IMR-90 (cell line): ENCODE results near the gene TRAK2. TPM values are rescaled to one million over a fixed set of nuclear protein-coding genes. Genes with fewer than 3 reads are reported as not detected.

ENCODE experiments used
- ATAC-seq: fragments of 200-7000 bp; cut with Tn5 transposase; 2 replicates; pipeline ENCODE4 v1.9.1; 2020; ENCODE audit warnings: low read depth, mild to moderate bottlenecking, moderate library complexity
- BruUV-seq: library from RNA; stranded (reverse); fragments of 400-500 nt; replicated peaks from 2 replicates; lab custom pipeline; 2021; lab: Mats Ljungman, UMichigan
- CTCF ChIA-PET: fragments of 300-600 bp; formaldehyde crosslinking; extraction: SDS; loops from one replicate; lab custom pipeline; 2021; ENCODE audit warnings: antibody characterized with exemption; lab: Yijun Ruan, JAX
- POLR2A ChIA-PET: fragments of 300-600 bp; sonication (Branson Sonifier 250); formaldehyde crosslinking; loops from one replicate; lab custom pipeline; 2022; ENCODE audit warnings: antibody characterized with exemption; ENCODE audit not compliant: unreplicated experiment; lab: Charles Lee
- DNase-seq: peaks from one replicate; pipeline ENCODE4 v3.0.0; 2013
- H2AFZ ChIP-seq: replicated peaks from 2 replicates; pipeline ENCODE3; 2013; ENCODE audit warnings: low read length, mild to moderate bottlenecking; ENCODE audit not compliant: poor library complexity
- H2AK5ac ChIP-seq: 2 replicates; pipeline ENCODE4 v1.6.1; 2013; ENCODE audit warnings: low read depth, low read length, inconsistent platforms
- H2AK9ac ChIP-seq: replicated peaks from 2 replicates; pipeline ENCODE3; 2013; ENCODE audit warnings: mild to moderate bottlenecking, low read depth, low read length, moderate library complexity; ENCODE audit not compliant: poor library complexity
- H2BK120ac ChIP-seq: 2 replicates; pipeline ENCODE4 v1.6.1; 2013; ENCODE audit warnings: low read depth, low read length, inconsistent platforms
- H2BK15ac ChIP-seq: 3 replicates; pipeline ENCODE4 v1.6.1; 2013; ENCODE audit warnings: low read depth, low read length, inconsistent platforms
- H2BK20ac ChIP-seq: 2 replicates; pipeline ENCODE4 v1.6.1; 2013; ENCODE audit warnings: low read depth, mild to moderate bottlenecking, inconsistent platforms, low read length, moderate library complexity
- H2BK5ac ChIP-seq: 2 replicates; pipeline ENCODE4 v1.6.1; 2013; ENCODE audit warnings: mild to moderate bottlenecking, low read depth, low read length, inconsistent platforms; ENCODE audit not compliant: poor library complexity, severe bottlenecking
- H3K14ac ChIP-seq: replicated peaks from 2 replicates; pipeline ENCODE4 v1.6.1; 2013; ENCODE audit warnings: low read depth, low read length, inconsistent platforms
- H3K18ac ChIP-seq: 2 replicates; pipeline ENCODE4 v1.6.1; 2013; ENCODE audit warnings: low read depth, low read length, control low read depth
- H3K23ac ChIP-seq: 2 replicates; pipeline ENCODE4 v1.6.1; 2013; ENCODE audit warnings: low read depth, low read length, inconsistent platforms
- H3K27ac ChIP-seq: 2 replicates; pipeline ENCODE4 v1.5.1; 2013; ENCODE audit warnings: mild to moderate bottlenecking, control low read depth, low read length; ENCODE audit not compliant: insufficient read depth
- H3K27me3 ChIP-seq: 2 replicates; pipeline ENCODE4 v1.6.1; 2013; ENCODE audit warnings: low read length; ENCODE audit not compliant: control insufficient read depth, insufficient read depth
- H3K36me3 ChIP-seq: 2 replicates; pipeline ENCODE4 v1.6.1; 2013; ENCODE audit warnings: low read length, mixed read lengths; ENCODE audit not compliant: control insufficient read depth, insufficient read depth
- H3K4ac ChIP-seq: 2 replicates; pipeline ENCODE4 v1.6.1; 2013; ENCODE audit warnings: low read depth, low read length, inconsistent platforms
- H3K4me1 ChIP-seq: 2 replicates; pipeline ENCODE4 v1.6.1; 2013; ENCODE audit warnings: low read length, mixed read lengths; ENCODE audit not compliant: control insufficient read depth, insufficient read depth
- H3K4me2 ChIP-seq: 2 replicates; pipeline ENCODE4 v1.6.1; 2013; ENCODE audit warnings: low read depth, mild to moderate bottlenecking, control low read depth, low read length, moderate library complexity
- H3K4me3 ChIP-seq: 2 replicates; pipeline ENCODE4 v1.5.1; 2013; ENCODE audit warnings: low read depth, mild to moderate bottlenecking, control low read depth, low read length, moderate library complexity; ENCODE audit not compliant: insufficient read depth
- H3K56ac ChIP-seq: 2 replicates; pipeline ENCODE4 v1.6.1; 2013; ENCODE audit warnings: low read length, inconsistent platforms; ENCODE audit not compliant: insufficient read depth; ENCODE audit errors: extremely low read depth
- H3K79me1 ChIP-seq, 2 experiments: 2 replicates each; pipeline ENCODE4 v1.6.1; 2013; ENCODE audit warnings: low read length in 2 of 2, inconsistent platforms in 1 of 2, low read depth in 1 of 2
- H3K9ac ChIP-seq: 2 replicates; pipeline ENCODE4 v1.6.1; 2013; ENCODE audit warnings: low read depth, low read length, control low read depth
- H3K9me1 ChIP-seq: 2 replicates; pipeline ENCODE4 v1.6.1; 2013; ENCODE audit warnings: low read length, inconsistent platforms; ENCODE audit not compliant: insufficient read depth
- H3K9me3 ChIP-seq: 2 replicates; pipeline ENCODE4 v1.6.1; 2013; ENCODE audit warnings: low read length; ENCODE audit not compliant: control insufficient read depth, insufficient read depth
- H4K20me1 ChIP-seq: 2 replicates; pipeline ENCODE4 v1.6.1; 2013; ENCODE audit warnings: low read length, inconsistent platforms; ENCODE audit not compliant: insufficient read depth
- H4K5ac ChIP-seq: 2 replicates; pipeline ENCODE4 v1.6.1; 2013; ENCODE audit warnings: mild to moderate bottlenecking, low read depth, low read length, control low read depth
- H4K8ac ChIP-seq, 2 experiments: 2 replicates each; pipeline ENCODE4 v1.6.1; 2013; ENCODE audit warnings: low read depth in 2 of 2, low read length in 2 of 2, control low read depth in 1 of 2, inconsistent platforms in 1 of 2
- H4K91ac ChIP-seq: 2 replicates; pipeline ENCODE4 v1.6.1; 2013; ENCODE audit warnings: low read depth, low read length, inconsistent platforms; ENCODE audit not compliant: insufficient read depth
- FOS ChIP-seq: fragments of 150-350 bp; IDR thresholded peaks from 2 replicates; pipeline ENCODE4 v1.6.1; 2016; ENCODE audit warnings: low read depth, low read length
- MXI1 ChIP-seq: IDR thresholded peaks from 2 replicates; pipeline ENCODE4 v1.6.1; 2012; ENCODE audit warnings: low read depth, mild to moderate bottlenecking, low read length, moderate library complexity, borderline replicate concordance
- RCOR1 ChIP-seq: IDR thresholded peaks from 2 replicates; pipeline ENCODE4 v1.6.1; 2012; ENCODE audit warnings: mild to moderate bottlenecking, low read length, improper control_type of control experiment; ENCODE audit not compliant: insufficient replicate concordance
- RFX5 ChIP-seq: IDR thresholded peaks from 2 replicates; pipeline ENCODE4 v1.8.0; 2012; ENCODE audit warnings: low read depth, mild to moderate bottlenecking, low read length, moderate library complexity
- WGBS, 2 experiments: methylation state at CpG; one replicate each; pipeline versions ENCODE4 v1.1.5 to v1.1.7; 2013; ENCODE audit warnings: missing lambda C conversion rate in 2 of 2; ENCODE audit not compliant: insufficient read length in 1 of 2; ENCODE audit errors: extremely low coverage in 2 of 2; 5-methylcytosine and 5-hydroxymethylcytosine counted together
- dilution Hi-C: fragments of 300-500 bp; cut with HindIII; formaldehyde crosslinking; loops from one replicate; pipeline ENCODE4 v1.14.3; 2018; ENCODE audit warnings: low sequenced_read_pairs; ENCODE audit not compliant: unreplicated experiment
- in situ Hi-C: fragments of 300-500 bp; cut with MboI; formaldehyde crosslinking; loops from 3 replicates; pipeline ENCODE4 v1.14.3; 2019; ENCODE audit warnings: low sequenced_read_pairs, inconsistent platforms, mixed read lengths
- intact Hi-C: fragments of 100-400 bp; cut with micrococcal nuclease; formaldehyde crosslinking; loops from 2 replicates; pipeline ENCODE4 v1.10.0; 2022
- polyA plus RNA-seq, 3 experiments: library from polyadenylated mRNA; depleted of rRNA; stranded (reverse); fragments of >200 nt; gene quantifications; 2 replicates each; pipeline ENCODE4 v1.2.3, GENCODE V29; 2012; ENCODE audit warnings: low replicate concordance in 1 of 3
- total RNA-seq: library from RNA; depleted of rRNA; stranded (reverse); fragments of >200 nt; gene quantifications from 2 replicates; pipeline ENCODE4 v1.2.3, GENCODE V29; 2012

TRAK2 gene
- total and polyA plus RNA-seq, 2 of the 4 experiments (the other 2 are of a cell fraction) = 13.1 to 65.4 TPM

GRCh38 chr2:201466050-201466675 is 14.9 kb upstream of the TRAK2 start:
- Histone ChIP-seq H3K36me3 (peaks cover 8% of the 10 kb centered on the region; the same call in 1 of the 2 replicates), H3K79me1 (peaks cover 1 to 15% of the 10 kb centered on the region in 2 experiments; a peak in 2 of 4 replicates), H4K8ac (peak overlapping the region; percentile 7 to 46; a peak in 2 of 4 replicates), H4K5ac (peak overlapping the region; percentile 41; the same call in 1 of the 2 replicates), H2AFZ (no peak overlapping the region), H2BK15ac (no peak overlapping the region; the same call in 2 of the 3 replicates), H3K9ac (0 out of 2 replicates have a peak overlapping the region, but pooled peaks have one; percentile 21), H2BK20ac (peak overlapping the region; percentile 4; the same call in 1 of the 2 replicates), H3K4me1 (peaks cover 19% of the 10 kb centered on the region), H3K14ac (peak overlapping the region; percentile 2; the same call in 1 of the 2 replicates), H3K9me1 (peaks cover 4% of the 10 kb centered on the region), H4K91ac (no peak overlapping the region), H3K23ac (peak overlapping the region; percentile 1; the same call in 1 of the 2 replicates), H2BK5ac (peak overlapping the region; percentile 63), H3K27me3 (no peaks in the 10 kb centered on the region), H3K18ac (peak overlapping the region; percentile 58; the same call in 1 of the 2 replicates), H3K56ac (no peak overlapping the region), H3K9me3 (peaks cover under 1% of the 10 kb centered on the region; the same call in 1 of the 2 replicates), H4K20me1 (no peaks in the 10 kb centered on the region), H3K4ac (peak overlapping the region; percentile 5; the same call in 1 of the 2 replicates), H2AK5ac (peak overlapping the region; percentile 1; the same call in 1 of the 2 replicates), H2AK9ac (no peak overlapping the region), H2BK120ac (peak overlapping the region; percentile 50; the same call in 1 of the 2 replicates), H3K4me2 (peak overlapping the region; percentile 71), H3K4me3 (no peak overlapping the region), H3K27ac (peak overlapping the region; percentile 68; the same call in 1 of the 2 replicates)
- peak; percentile 85 for ATAC-seq
- no TSS peak for BruUV-seq
- CTCF ChIA-PET = interaction anchor here (0.6 to 1.2 kb wide), 3 partner anchors 14 to 242 kb away, joined by 3 to 7 read pairs (median 4); no protein-coding TSS in a partner anchor
- WGBS, 2 experiments = no CpG with 5 or more reads among the region's 3 CpGs
- in situ Hi-C loops (no loop called here), dilution Hi-C loops (no loop called here), intact Hi-C loops (no loop called here)
- POLR2A ChIA-PET = no interaction called here
- TF ChIP-seq RCOR1 (no peak), RFX5 (peak; percentile 75; the same call in 1 of the 2 replicates), FOS (peak; percentile 70; the same call in 1 of the 2 replicates), MXI1 (0 out of 2 replicates have a peak, but pooled peaks have one; percentile 10)
- DNase-seq = peak; percentile 90
